GM12872 (cell line): Measurements from ENCODE around the gene SURF1.

Experiments
- TF ChIP-seq, protein P1 (sequence below): IDR thresholded peaks from 3 replicates; pipeline ENCODE4 v1.5.1; 2011; ENCODE audit warnings: low read depth, mild to moderate bottlenecking, low read length, moderate library complexity; ENCODE audit not compliant: insufficient read depth

Gene SURF1

DNA sequence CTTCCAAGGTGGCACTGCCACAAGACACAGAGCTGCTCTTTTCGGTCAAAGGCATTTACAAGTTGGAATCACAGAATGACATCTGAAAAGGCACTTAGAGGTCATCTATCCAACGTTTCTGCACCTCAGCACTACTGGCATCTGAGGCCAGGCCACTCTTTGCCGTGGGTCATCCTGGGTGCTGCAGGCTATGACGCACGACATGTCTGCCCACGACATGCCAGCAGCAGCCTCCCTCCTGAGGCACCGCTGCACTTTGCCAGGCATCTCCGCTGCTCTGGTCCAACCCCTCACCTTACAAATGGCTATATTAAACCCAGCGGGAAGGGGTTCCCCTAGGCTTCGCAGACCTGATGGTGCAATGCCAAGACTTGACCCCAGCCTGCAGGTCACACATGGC lies 11.5 kb upstream of the SURF1 start:
- TF ChIP-seq, protein P1, sequence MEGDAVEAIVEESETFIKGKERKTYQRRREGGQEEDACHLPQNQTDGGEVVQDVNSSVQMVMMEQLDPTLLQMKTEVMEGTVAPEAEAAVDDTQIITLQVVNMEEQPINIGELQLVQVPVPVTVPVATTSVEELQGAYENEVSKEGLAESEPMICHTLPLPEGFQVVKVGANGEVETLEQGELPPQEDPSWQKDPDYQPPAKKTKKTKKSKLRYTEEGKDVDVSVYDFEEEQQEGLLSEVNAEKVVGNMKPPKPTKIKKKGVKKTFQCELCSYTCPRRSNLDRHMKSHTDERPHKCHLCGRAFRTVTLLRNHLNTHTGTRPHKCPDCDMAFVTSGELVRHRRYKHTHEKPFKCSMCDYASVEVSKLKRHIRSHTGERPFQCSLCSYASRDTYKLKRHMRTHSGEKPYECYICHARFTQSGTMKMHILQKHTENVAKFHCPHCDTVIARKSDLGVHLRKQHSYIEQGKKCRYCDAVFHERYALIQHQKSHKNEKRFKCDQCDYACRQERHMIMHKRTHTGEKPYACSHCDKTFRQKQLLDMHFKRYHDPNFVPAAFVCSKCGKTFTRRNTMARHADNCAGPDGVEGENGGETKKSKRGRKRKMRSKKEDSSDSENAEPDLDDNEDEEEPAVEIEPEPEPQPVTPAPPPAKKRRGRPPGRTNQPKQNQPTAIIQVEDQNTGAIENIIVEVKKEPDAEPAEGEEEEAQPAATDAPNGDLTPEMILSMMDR: no peak

DNA sequence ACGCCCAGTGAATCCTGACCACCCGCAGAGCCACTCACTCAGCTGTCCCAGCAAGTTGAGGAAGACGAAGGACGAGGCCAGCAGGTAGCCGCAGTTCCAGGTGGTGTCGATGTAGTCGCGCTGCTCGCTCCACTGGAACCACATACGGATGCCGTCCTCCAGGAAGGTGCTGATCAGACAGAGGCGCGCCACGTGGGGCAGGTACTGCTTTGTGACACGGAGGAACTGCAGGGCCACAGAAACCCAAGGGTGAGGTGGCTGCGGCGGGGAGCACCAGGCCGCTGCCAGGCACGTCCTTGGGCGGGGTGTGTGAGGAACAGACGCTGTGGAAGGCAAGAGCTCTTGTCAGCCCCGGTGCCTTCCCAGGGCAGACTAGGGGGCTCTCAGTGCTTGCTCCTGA lies 10.9 kb upstream of the SURF1 start:
- TF ChIP-seq, protein P1: no peak

DNA sequence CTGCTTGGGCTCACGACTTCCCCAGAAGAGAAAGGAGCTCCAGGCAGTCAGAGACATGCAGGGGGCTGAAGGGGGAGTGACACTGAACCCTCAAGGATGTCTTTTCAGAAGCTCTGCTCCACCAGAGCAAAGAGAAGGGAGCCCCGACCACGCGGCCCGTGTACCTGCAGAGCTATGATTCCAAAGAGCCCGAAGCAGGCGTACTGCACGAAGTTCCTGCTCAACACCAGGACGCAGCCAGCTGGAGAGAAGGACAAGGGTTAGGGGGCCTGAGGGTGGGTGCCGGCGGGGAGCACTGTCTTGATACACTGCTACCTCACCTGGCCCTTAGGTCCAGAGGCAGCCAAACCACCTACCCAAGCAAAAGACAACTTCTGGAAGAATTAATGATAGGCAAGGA lies 10.1 kb upstream of the SURF1 start:
- TF ChIP-seq, protein P1: no peak

DNA sequence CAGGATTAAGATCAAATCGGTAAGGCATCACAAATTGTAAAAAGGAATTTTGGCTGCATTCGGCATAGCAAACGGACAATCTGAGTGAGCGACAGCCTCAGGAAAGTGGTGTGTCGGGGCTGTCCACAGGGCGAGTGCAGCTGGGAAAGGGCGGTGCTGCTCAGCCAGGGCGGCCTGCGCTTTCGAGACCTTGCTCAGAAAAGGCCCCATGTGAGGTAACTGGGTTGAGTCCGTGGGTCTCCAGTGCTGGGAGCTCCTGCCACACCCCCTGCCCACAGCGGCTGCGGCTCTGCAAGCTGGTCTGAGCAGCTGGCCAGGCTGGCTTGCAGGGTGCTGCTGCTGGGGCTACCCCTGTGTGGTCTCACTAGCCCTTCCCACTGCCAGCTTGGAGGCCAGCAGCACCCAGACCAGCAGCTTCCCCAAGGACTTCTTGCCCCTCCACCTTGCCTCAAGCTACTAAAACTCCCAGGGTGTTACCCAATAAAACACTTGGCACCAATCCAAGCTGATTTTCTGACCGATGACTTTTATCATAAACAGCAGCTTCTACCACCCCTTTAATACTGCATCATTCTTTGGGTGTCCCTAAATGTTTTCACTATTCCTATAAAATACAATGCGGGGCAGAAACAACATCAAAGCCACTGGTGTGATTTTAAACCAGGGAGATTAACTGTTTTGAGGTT lies 6.2 kb upstream of the SURF1 start:
- TF ChIP-seq, protein P1: no peak

DNA sequence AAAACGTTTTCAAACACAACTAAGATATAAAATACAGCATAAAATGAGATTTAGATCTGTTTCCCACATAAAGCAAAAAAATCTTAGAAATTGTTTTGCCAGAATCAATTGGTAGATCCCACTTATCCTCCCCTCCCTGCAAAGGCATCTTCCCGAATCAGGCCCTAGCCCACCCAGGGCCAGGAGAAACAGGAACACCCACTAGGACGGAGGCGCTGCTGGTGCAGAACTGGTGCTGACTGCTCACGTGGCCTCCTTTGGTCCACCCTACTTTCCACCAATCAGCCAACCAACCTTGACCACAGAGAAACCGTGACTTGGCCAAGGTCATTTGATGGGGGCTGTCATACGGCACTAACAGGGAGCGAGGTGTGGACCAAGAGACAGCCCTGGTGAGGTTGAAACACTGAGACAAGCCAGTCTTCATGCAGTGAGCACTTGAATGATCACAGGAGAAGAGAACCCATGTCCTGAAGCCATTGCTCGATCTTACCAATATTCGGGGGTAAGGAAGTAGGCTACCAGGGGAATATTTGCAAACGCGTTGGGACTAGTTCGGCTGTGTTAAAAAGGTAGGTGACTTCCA lies 5.3 kb upstream of the SURF1 start:
- TF ChIP-seq, protein P1: no peak

DNA sequence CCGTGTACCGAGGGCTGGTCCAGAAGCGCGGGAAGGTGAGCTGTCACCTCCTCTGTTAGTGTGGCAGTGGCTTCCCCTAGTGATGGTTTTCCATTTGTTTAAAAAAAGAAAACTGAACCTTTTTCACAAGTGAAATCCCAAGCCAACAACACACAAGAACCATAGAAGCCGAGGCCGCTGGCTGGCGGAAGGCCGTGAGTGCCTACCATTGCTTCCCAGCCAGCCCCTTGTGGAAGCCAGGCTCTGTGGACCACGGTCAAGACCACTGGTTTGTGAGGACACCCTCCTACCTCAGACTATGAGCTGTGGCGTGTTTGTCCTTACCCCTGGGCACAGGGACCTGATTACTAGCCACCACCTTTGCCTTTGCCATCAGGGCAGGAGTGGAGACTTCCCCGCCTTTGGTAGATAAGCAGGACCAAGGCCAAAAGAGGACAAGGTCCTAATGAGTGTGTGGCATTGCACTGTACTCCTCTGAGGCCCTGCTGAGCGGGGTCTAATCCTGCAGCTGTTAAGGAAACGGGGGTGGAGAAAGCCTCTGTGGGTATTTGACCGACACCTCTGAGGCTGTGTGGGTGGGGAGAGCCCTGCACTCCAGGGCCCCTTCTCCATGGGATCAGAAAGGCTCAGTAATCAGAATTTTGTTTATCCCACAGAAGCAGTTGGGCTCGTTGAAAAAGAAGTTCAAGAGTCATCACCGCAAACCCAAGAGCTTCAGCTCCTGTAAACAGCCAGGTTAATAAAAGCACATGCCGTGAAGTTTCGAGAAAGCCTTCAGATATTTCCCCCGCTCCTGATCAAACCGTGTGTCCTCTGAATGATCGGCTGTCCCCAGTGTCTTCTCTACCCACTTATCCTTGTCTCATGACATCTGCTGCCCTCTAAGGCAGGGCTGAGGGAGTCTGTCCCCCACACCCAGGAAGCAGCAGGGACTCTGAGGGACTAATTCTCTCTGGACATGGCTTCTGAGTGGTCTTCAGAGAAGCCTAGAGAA lies 4.4 kb upstream of the SURF1 start:
- TF ChIP-seq, protein P1: no peak

DNA sequence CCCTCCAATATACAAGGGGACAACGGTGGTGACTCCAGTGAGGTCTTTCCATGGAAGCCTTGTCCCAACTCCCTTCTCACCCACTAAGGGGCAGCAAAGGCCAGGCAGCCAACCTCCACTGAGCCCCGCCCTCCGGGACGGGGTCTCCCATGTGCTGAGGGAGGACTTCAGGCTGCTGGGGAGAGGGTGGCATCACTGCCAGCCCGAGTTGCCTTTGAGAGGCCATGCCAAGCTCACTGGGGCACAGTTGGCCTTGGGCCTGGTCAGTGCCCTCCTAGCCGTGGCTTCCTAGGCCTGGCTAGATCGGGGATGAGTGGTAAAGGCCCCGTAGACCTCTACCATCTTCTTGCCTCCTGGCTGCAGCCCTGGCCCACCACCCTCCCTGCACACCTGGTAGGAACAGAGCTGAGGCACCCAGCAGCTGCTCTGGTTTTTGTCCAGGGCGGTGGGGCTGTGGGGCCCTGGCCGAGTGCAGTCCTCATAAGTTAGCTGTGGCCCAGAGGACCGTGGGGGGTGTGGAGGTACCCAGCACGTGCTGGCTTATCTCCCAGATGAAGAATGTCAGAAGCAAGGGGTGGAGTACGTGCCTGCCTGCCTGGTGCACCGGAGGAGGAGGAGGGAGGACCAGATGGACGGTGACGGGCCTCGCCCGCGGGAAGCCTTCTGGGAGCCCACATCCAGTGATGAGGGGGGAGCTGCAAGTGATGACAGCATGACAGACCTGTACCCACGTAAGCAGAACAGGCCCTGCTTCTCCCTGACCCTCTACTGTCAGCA lies 3.3 kb upstream of the SURF1 start:
- TF ChIP-seq, protein P1: peak; percentile 18; the same call in 1 of the 3 replicates
